HEK293 (cell line): ENCODE results near the gene HCFC1.

Experiments used
- CTCF ChIA-PET: fragments of 350-600 bp; formaldehyde crosslinking; extraction: SDS; loops from one replicate; lab custom pipeline; 2021; ENCODE audit warnings: antibody characterized with exemption; lab: Yijun Ruan, JAX
- POLR2A ChIA-PET: fragments of 300-600 bp; formaldehyde crosslinking; extraction: SDS; loops from one replicate; lab custom pipeline; 2020; ENCODE audit warnings: antibody characterized with exemption, inconsistent platforms; lab: Yijun Ruan, JAX
- H3K27ac ChIP-seq: fragments of 200-500 bp; sonication (Bioruptor generic); 2 replicates; pipeline ENCODE4 v1.5.1; 2014; ENCODE audit warnings: low read depth, low read length, control low read depth, inconsistent platforms; ENCODE audit errors: extremely low read depth
- H3K36me3 ChIP-seq, 2 experiments: fragments of 200-500 bp in 1 of 2; sonication (Bioruptor generic) in 1 of 2; 1 replicate in 1 of 2; 2 replicates in 1 of 2; pipeline ENCODE4 v1.5.1; 2014 to 2017; ENCODE audit warnings: inconsistent platforms in 2 of 2, low read length in 2 of 2; ENCODE audit not compliant: control insufficient read depth in 2 of 2, insufficient read depth in 1 of 2
- H3K4me1 ChIP-seq: fragments of 200-500 bp; sonication (Bioruptor generic); 2 replicates; pipeline ENCODE4 v1.5.1; 2014; ENCODE audit warnings: mild to moderate bottlenecking, low read length, inconsistent platforms; ENCODE audit not compliant: control insufficient read depth, insufficient read depth
- H3K4me3 ChIP-seq: 2 replicates; pipeline ENCODE4 v1.5.1; 2011; ENCODE audit warnings: low read depth, mild to moderate bottlenecking, control low read depth, low read length, moderate library complexity
- H3K9me3 ChIP-seq: fragments of 200-500 bp; sonication (Bioruptor generic); 2 replicates; pipeline ENCODE4 v1.5.1; 2014; ENCODE audit warnings: low read depth, low read length, inconsistent platforms; ENCODE audit not compliant: control insufficient read depth, insufficient read depth
- EGR2 ChIP-seq: fragments of 450-650 bp; formaldehyde crosslinking; IDR thresholded peaks from 2 replicates; pipeline ENCODE4 v1.5.1; 2016; ENCODE audit warnings: low read depth, missing biosample characterization, missing genetic modification characterization
- GFI1B ChIP-seq: fragments of 450-650 bp; formaldehyde crosslinking; IDR thresholded peaks from 2 replicates; pipeline ENCODE4 v1.5.1; 2016; ENCODE audit warnings: missing biosample characterization, missing genetic modification characterization
- GLIS2 ChIP-seq: fragments of 450-650 bp; formaldehyde crosslinking; IDR thresholded peaks from 2 replicates; pipeline ENCODE4 v1.5.1; 2016; ENCODE audit warnings: missing biosample characterization, missing genetic modification characterization
- HOXC10 ChIP-seq: sonication (generic); formaldehyde crosslinking; IDR thresholded peaks from 2 replicates; pipeline ENCODE4 v1.8.1; 2023; ENCODE audit warnings: mild to moderate bottlenecking, missing genetic modification reagents
- OSR2 ChIP-seq: fragments of 450-650 bp; formaldehyde crosslinking; IDR thresholded peaks from 2 replicates; pipeline ENCODE4 v1.5.1; 2016; ENCODE audit warnings: missing biosample characterization, missing genetic modification characterization
- OVOL3 ChIP-seq: fragments of 450-650 bp; formaldehyde crosslinking; IDR thresholded peaks from 2 replicates; pipeline ENCODE4 v1.5.1; 2016; ENCODE audit warnings: missing biosample characterization, missing genetic modification characterization
- REPIN1 ChIP-seq: fragments of 450-650 bp; formaldehyde crosslinking; IDR thresholded peaks from 2 replicates; pipeline ENCODE4 v1.5.1; 2017; ENCODE audit warnings: missing biosample characterization, missing genetic modification characterization, low read depth
- SALL2 ChIP-seq: fragments of 450-650 bp; formaldehyde crosslinking; IDR thresholded peaks from 2 replicates; pipeline ENCODE4 v1.5.0; 2017; ENCODE audit warnings: missing biosample characterization, mild to moderate bottlenecking, missing genetic modification characterization, borderline replicate concordance
- SCRT1 ChIP-seq: fragments of 450-650 bp; formaldehyde crosslinking; IDR thresholded peaks from 2 replicates; pipeline ENCODE4 v1.5.1; 2016; ENCODE audit warnings: missing biosample characterization, missing genetic modification characterization, borderline replicate concordance
- SCRT2 ChIP-seq: fragments of 450-650 bp; formaldehyde crosslinking; IDR thresholded peaks from 2 replicates; pipeline ENCODE4 v1.5.1; 2016; ENCODE audit warnings: missing biosample characterization, missing genetic modification characterization
- ZBTB17 ChIP-seq: fragments of 450-650 bp; formaldehyde crosslinking; IDR thresholded peaks from 2 replicates; pipeline ENCODE4 v1.5.1; 2016; ENCODE audit warnings: missing biosample characterization, missing genetic modification characterization
- ZNF132 ChIP-seq: fragments of 450-650 bp; formaldehyde crosslinking; IDR thresholded peaks from 2 replicates; pipeline ENCODE4 v1.5.1; 2017; ENCODE audit warnings: missing biosample characterization, missing genetic modification characterization, borderline replicate concordance
- ZNF174 ChIP-seq: fragments of 450-650 bp; formaldehyde crosslinking; IDR thresholded peaks from 2 replicates; pipeline ENCODE4 v1.5.0; 2017; ENCODE audit warnings: missing biosample characterization, mild to moderate bottlenecking, missing genetic modification characterization
- ZNF2 ChIP-seq: fragments of 450-650 bp; formaldehyde crosslinking; IDR thresholded peaks from 2 replicates; pipeline ENCODE4 v1.5.1; 2016; ENCODE audit warnings: missing biosample characterization, missing genetic modification characterization
- ZNF24 ChIP-seq: fragments of 450-650 bp; formaldehyde crosslinking; IDR thresholded peaks from 2 replicates; pipeline ENCODE4 v1.5.1; 2016; ENCODE audit warnings: missing biosample characterization, missing genetic modification characterization
- ZNF366 ChIP-seq: fragments of 450-650 bp; formaldehyde crosslinking; conservative IDR thresholded peaks from 2 replicates; pipeline ENCODE4 v1.5.1; 2016; ENCODE audit warnings: missing biosample characterization, missing genetic modification characterization
- ZNF394 ChIP-seq: fragments of 450-650 bp; formaldehyde crosslinking; IDR thresholded peaks from 2 replicates; pipeline ENCODE4 v1.5.1; 2016; ENCODE audit warnings: missing biosample characterization, missing genetic modification characterization, mild to moderate bottlenecking, moderate library complexity, borderline replicate concordance
- ZNF404 ChIP-seq: fragments of 450-650 bp; formaldehyde crosslinking; IDR thresholded peaks from 2 replicates; pipeline ENCODE4 v1.5.1; 2017; ENCODE audit warnings: missing biosample characterization, missing genetic modification characterization
- ZNF510 ChIP-seq: fragments of 450-650 bp; formaldehyde crosslinking; IDR thresholded peaks from 2 replicates; pipeline ENCODE4 v1.5.1; 2018; ENCODE audit warnings: mild to moderate bottlenecking, missing genetic modification characterization, missing biosample characterization; ENCODE audit not compliant: insufficient replicate concordance
- ZNF544 ChIP-seq: fragments of 450-650 bp; formaldehyde crosslinking; IDR thresholded peaks from 2 replicates; pipeline ENCODE4 v1.5.0; 2017; ENCODE audit warnings: missing biosample characterization, missing genetic modification characterization
- ZNF555 ChIP-seq: fragments of 450-650 bp; formaldehyde crosslinking; conservative IDR thresholded peaks from 2 replicates; pipeline ENCODE4 v1.5.1; 2017; ENCODE audit warnings: missing biosample characterization, mild to moderate bottlenecking, missing genetic modification characterization, inconsistent platforms
- ZNF558 ChIP-seq: fragments of 450-650 bp; formaldehyde crosslinking; IDR thresholded peaks from 2 replicates; pipeline ENCODE4 v1.5.1; 2016; ENCODE audit warnings: missing biosample characterization, missing genetic modification characterization
- TF ChIP-seq, protein P1 (sequence below): fragments of 450-650 bp; formaldehyde crosslinking; IDR thresholded peaks from 2 replicates; pipeline ENCODE4 v1.5.1; 2016; ENCODE audit warnings: missing biosample characterization, missing genetic modification characterization
- TF ChIP-seq, protein P2 (sequence below): IDR thresholded peaks from 2 replicates; pipeline ENCODE4 v1.6.1; 2011; ENCODE audit warnings: mild to moderate bottlenecking, low read depth, low read length, borderline replicate concordance
- TF ChIP-seq, protein P3 (sequence below): fragments of 450-650 bp; formaldehyde crosslinking; IDR thresholded peaks from 2 replicates; pipeline ENCODE4 v1.5.1; 2016; ENCODE audit warnings: missing biosample characterization, missing genetic modification characterization
- TF ChIP-seq, protein P4 (sequence below): fragments of 450-650 bp; formaldehyde crosslinking; IDR thresholded peaks from 2 replicates; pipeline ENCODE4 v1.5.1; 2017; ENCODE audit warnings: missing biosample characterization, mild to moderate bottlenecking, missing genetic modification characterization, moderate library complexity
- TF ChIP-seq, protein P5 (sequence below): fragments of 450-650 bp; formaldehyde crosslinking; IDR thresholded peaks from 2 replicates; pipeline ENCODE4 v1.5.1; 2017; ENCODE audit warnings: missing biosample characterization, missing genetic modification characterization
- TF ChIP-seq, protein P6 (sequence below): fragments of 450-650 bp; formaldehyde crosslinking; IDR thresholded peaks from 2 replicates; pipeline ENCODE4 v1.5.1; 2016; ENCODE audit warnings: missing biosample characterization, missing genetic modification characterization

The HCFC1 gene

DNA sequence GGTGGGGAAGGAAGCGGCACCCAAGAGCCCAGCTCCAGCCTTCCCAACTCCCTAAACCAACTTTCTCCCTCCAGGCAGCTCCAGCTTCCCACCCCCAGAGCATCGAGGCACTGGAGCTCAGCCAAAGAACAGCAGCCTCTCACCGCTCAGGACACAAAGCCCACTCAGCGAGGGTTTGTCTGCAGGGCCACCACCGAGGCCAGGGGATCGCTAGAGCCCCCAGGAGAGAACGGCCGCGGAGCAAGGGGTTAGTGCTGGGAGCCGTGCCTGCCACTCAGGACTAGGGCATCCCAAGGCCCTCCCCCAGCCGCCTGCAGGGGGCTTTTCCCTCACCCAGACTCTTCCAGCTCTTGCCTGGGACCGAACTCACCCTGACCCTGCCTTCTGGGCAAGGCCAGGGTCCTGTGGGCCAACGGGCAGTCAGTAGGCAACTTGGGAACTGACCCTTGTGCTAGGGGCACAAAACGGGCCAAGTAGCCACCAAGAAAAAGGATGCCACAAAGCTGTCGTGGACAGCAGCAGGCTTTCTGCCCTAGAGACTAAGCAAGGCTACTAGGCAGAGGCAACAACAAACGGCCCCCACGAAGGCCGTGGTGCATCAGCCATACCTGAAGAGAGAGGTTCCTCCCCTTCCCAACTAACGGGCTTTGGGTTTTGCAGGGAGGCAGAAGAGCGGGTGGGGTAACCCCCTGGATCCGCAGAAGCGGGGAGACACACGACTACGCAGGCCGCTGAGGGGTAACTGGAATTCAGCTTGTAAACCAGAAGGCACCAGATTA, 2.3 kb downstream of the HCFC1 start (continued):
- TF ChIP-seq OVOL3 (tag by site-specific recombination) = no peak
- TF ChIP-seq ZNF404 = no peak
- TF ChIP-seq, protein P1, sequence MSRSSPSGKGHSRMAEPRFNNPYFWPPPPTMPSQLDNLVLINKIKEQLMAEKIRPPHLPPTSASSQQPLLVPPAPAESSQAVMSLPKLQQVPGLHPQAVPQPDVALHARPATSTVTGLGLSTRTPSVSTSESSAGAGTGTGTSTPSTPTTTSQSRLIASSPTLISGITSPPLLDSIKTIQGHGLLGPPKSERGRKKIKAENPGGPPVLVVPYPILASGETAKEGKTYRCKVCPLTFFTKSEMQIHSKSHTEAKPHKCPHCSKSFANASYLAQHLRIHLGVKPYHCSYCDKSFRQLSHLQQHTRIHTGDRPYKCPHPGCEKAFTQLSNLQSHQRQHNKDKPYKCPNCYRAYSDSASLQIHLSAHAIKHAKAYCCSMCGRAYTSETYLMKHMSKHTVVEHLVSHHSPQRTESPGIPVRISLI (tag by site-specific recombination) = no peak
- TF ChIP-seq ZNF174 (tag by site-specific recombination) = no peak
- TF ChIP-seq ZNF555 (tag by site-specific recombination) = no peak

DNA sequence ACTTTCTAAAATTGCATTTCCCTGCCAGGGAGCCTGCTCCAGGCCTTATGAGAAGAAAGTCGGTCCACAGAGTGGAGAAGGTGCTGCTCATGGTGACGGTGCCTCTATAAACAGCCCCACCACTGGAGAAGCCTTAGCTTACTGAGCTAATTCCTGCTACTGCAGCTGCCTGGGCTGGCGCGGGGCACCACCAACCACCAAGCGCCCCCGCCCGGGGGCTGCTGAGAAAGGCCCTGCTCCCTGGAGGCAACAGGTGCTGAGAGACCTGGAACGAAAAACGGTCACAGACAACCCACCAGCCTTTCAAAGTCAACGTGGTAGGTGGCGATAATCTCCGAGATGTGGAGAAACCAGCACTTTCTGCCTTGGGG, 2.9 kb downstream of the HCFC1 start:
- ChIA-PET CTCF (interaction anchor here (1.1 to 7.0 kb wide), 6 partner anchors 15 to 45 kb away, joined by 3 to 65 read pairs (median 8); no protein-coding TSS in a partner anchor), POLR2A (interaction anchor here (0.9 to 4.6 kb wide), 3 partner anchors 39 to 44 kb away, joined by 3 to 67 read pairs (median 21); no protein-coding TSS in a partner anchor)
- peak overlapping the region; percentile 95 for H3K4me3 ChIP-seq
- H3K9me3 ChIP-seq = no peaks in the 10 kb centered on the region
- peaks cover 0 to 45% of the 10 kb centered on the region in 2 experiments; a peak in 1 of 3 replicates for H3K36me3 ChIP-seq
- peak overlapping the region; percentile 77; the same call in 1 of the 2 replicates for H3K27ac ChIP-seq
- peaks cover 10% of the 10 kb centered on the region for H3K4me1 ChIP-seq
- TF ChIP-seq SCRT1 = peak; percentile 92
- no peak for TF ChIP-seq GFI1B
- TF ChIP-seq, protein P2, sequence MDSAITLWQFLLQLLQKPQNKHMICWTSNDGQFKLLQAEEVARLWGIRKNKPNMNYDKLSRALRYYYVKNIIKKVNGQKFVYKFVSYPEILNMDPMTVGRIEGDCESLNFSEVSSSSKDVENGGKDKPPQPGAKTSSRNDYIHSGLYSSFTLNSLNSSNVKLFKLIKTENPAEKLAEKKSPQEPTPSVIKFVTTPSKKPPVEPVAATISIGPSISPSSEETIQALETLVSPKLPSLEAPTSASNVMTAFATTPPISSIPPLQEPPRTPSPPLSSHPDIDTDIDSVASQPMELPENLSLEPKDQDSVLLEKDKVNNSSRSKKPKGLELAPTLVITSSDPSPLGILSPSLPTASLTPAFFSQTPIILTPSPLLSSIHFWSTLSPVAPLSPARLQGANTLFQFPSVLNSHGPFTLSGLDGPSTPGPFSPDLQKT = no peak
- TF ChIP-seq, protein P3, sequence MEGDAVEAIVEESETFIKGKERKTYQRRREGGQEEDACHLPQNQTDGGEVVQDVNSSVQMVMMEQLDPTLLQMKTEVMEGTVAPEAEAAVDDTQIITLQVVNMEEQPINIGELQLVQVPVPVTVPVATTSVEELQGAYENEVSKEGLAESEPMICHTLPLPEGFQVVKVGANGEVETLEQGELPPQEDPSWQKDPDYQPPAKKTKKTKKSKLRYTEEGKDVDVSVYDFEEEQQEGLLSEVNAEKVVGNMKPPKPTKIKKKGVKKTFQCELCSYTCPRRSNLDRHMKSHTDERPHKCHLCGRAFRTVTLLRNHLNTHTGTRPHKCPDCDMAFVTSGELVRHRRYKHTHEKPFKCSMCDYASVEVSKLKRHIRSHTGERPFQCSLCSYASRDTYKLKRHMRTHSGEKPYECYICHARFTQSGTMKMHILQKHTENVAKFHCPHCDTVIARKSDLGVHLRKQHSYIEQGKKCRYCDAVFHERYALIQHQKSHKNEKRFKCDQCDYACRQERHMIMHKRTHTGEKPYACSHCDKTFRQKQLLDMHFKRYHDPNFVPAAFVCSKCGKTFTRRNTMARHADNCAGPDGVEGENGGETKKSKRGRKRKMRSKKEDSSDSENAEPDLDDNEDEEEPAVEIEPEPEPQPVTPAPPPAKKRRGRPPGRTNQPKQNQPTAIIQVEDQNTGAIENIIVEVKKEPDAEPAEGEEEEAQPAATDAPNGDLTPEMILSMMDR (tag by site-specific recombination) = peak; percentile 63
- TF ChIP-seq OSR2 (tag by site-specific recombination) = peak; percentile 88
- TF ChIP-seq ZNF2 = peak; percentile 95
- TF ChIP-seq, protein P4, sequence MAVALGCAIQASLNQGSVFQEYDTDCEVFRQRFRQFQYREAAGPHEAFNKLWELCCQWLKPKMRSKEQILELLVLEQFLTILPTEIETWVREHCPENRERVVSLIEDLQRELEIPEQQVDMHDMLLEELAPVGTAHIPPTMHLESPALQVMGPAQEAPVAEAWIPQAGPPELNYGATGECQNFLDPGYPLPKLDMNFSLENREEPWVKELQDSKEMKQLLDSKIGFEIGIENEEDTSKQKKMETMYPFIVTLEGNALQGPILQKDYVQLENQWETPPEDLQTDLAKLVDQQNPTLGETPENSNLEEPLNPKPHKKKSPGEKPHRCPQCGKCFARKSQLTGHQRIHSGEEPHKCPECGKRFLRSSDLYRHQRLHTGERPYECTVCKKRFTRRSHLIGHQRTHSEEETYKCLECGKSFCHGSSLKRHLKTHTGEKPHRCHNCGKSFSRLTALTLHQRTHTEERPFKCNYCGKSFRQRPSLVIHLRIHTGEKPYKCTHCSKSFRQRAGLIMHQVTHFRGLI (tag by site-specific recombination) = 0 out of 2 replicates have a peak, but pooled peaks have one; percentile 18
- no peak for TF ChIP-seq ZNF544
- no peak for TF ChIP-seq ZNF24 (tag by site-specific recombination)
- no peak for TF ChIP-seq REPIN1 (tag by site-specific recombination)
- TF ChIP-seq ZNF366 (tag by site-specific recombination) = no peak
- peak; percentile 60; the same call in 1 of the 2 replicates for TF ChIP-seq ZNF394 (tag by site-specific recombination)
- no peak for TF ChIP-seq ZNF132 (tag by site-specific recombination)
- no peak for TF ChIP-seq ZNF510 (tag by site-specific recombination)
- no peak for TF ChIP-seq HOXC10 (CRISPR knock-in tag)
- TF ChIP-seq SALL2 (tag by site-specific recombination) = no peak
- TF ChIP-seq EGR2 (tag by site-specific recombination) = peak; percentile 66
- no peak for TF ChIP-seq ZNF558
- TF ChIP-seq, protein P5, sequence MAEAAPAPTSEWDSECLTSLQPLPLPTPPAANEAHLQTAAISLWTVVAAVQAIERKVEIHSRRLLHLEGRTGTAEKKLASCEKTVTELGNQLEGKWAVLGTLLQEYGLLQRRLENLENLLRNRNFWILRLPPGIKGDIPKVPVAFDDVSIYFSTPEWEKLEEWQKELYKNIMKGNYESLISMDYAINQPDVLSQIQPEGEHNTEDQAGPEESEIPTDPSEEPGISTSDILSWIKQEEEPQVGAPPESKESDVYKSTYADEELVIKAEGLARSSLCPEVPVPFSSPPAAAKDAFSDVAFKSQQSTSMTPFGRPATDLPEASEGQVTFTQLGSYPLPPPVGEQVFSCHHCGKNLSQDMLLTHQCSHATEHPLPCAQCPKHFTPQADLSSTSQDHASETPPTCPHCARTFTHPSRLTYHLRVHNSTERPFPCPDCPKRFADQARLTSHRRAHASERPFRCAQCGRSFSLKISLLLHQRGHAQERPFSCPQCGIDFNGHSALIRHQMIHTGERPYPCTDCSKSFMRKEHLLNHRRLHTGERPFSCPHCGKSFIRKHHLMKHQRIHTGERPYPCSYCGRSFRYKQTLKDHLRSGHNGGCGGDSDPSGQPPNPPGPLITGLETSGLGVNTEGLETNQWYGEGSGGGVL (tag by site-specific recombination) = no peak
- TF ChIP-seq SCRT2 = peak; percentile 99
- TF ChIP-seq GLIS2 (tag by site-specific recombination) = no peak
- TF ChIP-seq, protein P6, sequence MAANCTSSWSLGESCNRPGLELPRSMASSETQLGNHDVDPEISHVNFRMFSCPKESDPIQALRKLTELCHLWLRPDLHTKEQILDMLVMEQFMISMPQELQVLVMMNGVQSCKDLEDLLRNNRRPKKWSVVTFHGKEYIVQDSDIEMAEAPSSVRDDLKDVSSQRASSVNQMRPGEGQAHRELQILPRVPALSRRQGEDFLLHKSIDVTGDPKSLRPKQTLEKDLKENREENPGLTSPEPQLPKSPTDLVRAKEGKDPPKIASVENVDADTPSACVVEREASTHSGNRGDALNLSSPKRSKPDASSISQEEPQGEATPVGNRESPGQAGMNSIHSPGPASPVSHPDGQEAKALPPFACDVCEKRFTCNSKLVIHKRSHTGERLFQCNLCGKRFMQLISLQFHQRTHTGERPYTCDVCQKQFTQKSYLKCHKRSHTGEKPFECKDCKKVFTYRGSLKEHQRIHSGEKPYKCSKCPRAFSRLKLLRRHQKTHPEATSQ = no peak
- TF ChIP-seq ZBTB17 (tag by site-specific recombination) = peak; percentile 84
